LNCaP clone FGC (cell line): ENCODE results near the gene EVX2.

Source experiments
- DNase-seq: peaks from one replicate; pipeline ENCODE4 v3.0.0-alpha.2; 2011; ENCODE audit warnings: low read depth
- H3K4me3 ChIP-seq: 2 replicates; pipeline ENCODE4 v1.5.1; 2011; ENCODE audit warnings: mild to moderate bottlenecking, low read depth, low read length, control low read depth
- TF ChIP-seq, protein P1 (sequence below): IDR thresholded peaks from 2 replicates; pipeline ENCODE4 v1.5.1; 2012; ENCODE audit warnings: mild to moderate bottlenecking; ENCODE audit not compliant: control insufficient read depth, insufficient read depth; ENCODE audit errors: extremely low read depth

EVX2 gene

DNA sequence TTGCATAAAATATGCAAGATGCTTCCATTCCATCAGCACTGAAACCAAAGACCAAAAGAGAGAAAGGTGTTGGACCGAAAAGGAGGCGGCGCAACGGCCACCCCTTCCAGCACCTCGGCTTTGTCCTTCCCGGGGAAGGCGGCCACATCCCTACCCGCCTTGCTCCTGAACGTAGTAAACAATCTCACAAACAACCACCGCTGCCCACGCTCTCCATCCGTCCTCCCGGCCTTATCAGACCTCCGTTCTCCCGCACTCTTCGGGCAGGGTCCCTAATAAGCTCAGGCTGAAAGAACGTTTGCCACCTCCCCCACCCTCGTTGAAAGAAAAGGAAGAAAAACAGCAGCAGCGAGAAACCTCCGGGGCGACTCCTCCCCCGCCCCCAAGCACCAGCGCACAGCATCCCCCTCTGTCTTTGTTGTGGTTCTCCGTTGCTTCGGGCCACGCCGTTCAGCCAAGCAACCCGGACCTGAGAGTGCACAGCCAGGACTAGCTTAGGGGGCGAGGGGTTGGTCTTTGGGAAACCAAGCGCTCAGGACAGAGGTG is 4.4 kb downstream of the EVX2 start:
- DNase-seq: no peak
- TF ChIP-seq, protein P1, sequence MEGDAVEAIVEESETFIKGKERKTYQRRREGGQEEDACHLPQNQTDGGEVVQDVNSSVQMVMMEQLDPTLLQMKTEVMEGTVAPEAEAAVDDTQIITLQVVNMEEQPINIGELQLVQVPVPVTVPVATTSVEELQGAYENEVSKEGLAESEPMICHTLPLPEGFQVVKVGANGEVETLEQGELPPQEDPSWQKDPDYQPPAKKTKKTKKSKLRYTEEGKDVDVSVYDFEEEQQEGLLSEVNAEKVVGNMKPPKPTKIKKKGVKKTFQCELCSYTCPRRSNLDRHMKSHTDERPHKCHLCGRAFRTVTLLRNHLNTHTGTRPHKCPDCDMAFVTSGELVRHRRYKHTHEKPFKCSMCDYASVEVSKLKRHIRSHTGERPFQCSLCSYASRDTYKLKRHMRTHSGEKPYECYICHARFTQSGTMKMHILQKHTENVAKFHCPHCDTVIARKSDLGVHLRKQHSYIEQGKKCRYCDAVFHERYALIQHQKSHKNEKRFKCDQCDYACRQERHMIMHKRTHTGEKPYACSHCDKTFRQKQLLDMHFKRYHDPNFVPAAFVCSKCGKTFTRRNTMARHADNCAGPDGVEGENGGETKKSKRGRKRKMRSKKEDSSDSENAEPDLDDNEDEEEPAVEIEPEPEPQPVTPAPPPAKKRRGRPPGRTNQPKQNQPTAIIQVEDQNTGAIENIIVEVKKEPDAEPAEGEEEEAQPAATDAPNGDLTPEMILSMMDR: no peak
- H3K4me3 ChIP-seq: no peak overlapping the region

DNA sequence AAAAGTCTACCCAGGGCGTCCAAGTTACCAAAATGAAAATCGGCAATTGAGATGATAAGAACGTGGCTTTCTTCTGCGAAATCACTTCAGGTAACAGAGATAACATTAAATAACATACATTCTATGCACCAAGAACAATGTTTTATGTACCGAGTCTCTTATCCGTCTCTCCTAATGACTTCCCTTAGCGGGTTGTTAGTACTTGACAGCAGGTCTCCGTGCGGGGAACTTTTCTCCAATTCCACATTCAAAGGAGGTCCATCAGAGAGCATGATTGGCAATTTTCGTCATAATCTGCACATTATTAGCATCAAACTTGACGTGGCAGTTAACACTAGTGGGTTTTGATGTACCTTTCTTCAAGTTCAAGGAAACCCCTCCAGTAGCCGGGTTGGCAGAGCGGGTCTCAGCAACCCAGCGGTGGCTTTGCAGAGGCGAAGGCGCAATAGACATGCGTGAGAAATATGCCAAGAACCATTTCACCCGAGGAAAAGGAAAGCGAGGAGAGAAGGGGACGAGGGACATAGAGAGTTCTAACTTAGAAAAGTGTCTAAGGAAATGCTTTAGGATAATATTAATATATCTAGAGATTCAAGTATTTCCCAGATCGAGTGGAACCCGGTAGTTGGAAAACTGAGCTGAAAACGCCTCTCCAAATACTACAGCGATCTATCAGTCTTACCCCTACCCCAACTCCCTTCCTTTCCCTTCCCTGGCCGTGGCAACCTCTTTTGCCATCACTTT is 5.0 kb downstream of the EVX2 start:
- no peak overlapping the region for H3K4me3 ChIP-seq
- no peak for DNase-seq
- TF ChIP-seq, protein P1: no peak

DNA sequence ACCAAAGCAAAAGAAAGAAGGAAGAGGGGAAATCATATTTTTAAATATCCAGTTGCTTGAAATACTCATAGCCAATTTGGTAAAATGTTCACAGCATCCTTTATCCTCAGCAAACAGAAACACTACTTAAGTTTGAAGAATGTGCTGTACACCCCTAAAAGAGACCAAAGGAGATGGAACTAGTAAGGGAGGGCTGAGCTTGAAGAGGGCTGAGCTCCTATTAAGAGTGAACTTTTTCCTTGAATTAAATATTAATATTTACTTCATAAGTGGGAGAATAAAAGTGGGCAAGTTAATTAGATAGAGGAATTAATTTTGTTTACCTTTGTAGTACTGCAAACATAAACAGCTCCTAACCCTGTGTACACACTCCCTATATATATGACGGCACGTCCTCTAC is 7.0 kb downstream of the EVX2 start:
- DNase-seq: no peak
- TF ChIP-seq, protein P1: no peak

DNA sequence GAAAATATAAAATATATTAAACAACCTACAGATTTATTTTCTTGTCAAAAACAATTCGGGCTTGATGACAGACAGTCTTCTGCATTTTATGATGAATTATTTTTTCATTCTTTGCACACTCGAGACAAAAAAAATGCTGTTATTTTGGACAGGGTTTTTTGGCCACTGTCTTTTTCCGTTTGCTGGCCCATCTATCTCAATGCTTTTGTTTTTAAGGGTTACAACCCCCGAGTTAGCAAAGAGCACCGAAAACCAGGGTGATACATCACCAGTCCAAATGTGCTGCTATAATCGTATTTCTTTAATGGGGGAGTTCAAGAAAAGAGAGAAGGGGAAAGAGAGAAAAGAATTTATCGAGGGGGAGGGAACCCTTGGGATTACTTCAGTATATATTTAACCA is 7.7 kb downstream of the EVX2 start:
- no peak for DNase-seq
- TF ChIP-seq, protein P1: no peak
- H3K4me3 ChIP-seq: no peak overlapping the region

More for the DNA sequence above, 7.0 kb downstream of the EVX2 start:
- no peak overlapping the region for H3K4me3 ChIP-seq

DNA sequence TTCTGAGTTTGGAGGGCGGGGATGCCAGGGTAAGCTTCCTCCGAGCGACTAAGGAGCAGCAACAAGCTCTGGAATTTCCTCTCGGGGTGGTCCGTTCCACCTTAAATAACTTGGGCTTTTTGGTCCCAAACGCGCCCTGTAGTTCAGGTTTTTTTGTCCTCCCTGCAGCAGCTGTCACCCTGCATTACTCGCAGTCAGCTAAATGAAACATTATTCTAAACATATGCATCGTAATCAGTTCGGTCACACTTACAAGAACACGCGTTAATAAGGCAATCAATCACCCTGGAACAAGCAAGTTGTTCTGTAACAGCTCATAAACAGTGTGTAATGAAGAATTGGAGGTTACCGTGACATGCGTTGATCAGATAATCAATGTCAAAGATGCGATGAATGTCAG is 8.3 kb downstream of the EVX2 start:
- TF ChIP-seq, protein P1: no peak
- no peak overlapping the region for H3K4me3 ChIP-seq
- no peak for DNase-seq

DNA sequence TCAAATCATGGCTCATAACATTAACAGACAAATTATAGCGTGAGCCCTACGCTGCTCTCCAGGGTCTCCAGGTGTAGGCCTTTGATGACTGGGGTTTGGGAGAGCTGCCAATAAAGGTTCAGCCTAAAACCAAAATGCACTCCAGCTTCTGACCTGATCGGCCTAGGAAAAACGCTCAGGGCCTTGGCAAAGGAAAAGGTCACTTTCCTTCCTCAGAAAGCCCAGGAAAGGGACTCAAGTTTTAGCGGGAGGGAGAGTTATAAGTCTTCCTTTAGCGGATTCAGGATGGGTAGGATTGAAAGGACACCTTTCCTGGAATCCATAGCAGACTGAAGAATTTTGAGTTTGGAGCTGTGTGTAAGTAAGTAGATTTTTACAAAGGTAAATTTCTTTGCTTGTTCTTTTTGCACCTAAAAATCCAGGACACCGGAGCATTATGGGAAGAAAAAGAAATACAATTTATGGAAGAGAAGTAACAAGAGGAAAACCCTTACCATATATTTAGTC is 8.8 kb downstream of the EVX2 start:
- TF ChIP-seq, protein P1: no peak
- no peak overlapping the region for H3K4me3 ChIP-seq
- no peak for DNase-seq
